ENCODE data around the gene DGLUCY. TPM values are rescaled to one million over a fixed set of nuclear protein-coding genes. Genes with fewer than 3 reads are reported as not detected.

Gene DGLUCY
- polyA plus RNA-seq, 3 donors: 54.9 to 88.4 (median 66.0) TPM

- Mint-ChIP-seq H3K27ac (peak overlapping the region in 2 of 7 donors; percentile 54 to 70), H3K9me3 (peaks cover 0 to 2% (median 0%) of the 10 kb centered on the region in 7 donors), H3K4me3 (no peak overlapping the region), H3K36me3 (peaks cover 61 to 70% of the 10 kb centered on the region in 2 donors), H3K27me3 (ENCODE audit: low read depth in 3 of 3) (peaks cover 10 to 11% (median 10%) of the 10 kb centered on the region in 3 donors), H3K4me1 (no peaks in the 10 kb centered on the region)
- Histone ChIP-seq H3K36me3 (replicated peaks in 1 of 2; ENCODE audit: control insufficient read depth in 1 of 2, insufficient read depth in 2 of 2, low read length in 2 of 2) (peaks cover 52 to 60% of the 10 kb centered on the region in 2 donors), H3K4me2 (replicated peaks; ENCODE audit: extremely low read depth, low read length, poor library complexity, severe bottlenecking) (no peak overlapping the region), H3K4me1 (ENCODE audit: control insufficient read depth in 1 of 2, insufficient read depth in 2 of 2, low read length in 2 of 2) (no peaks in the 10 kb centered on the region), H3K27me3 (ENCODE audit: control insufficient read depth in 2 of 2, insufficient read depth in 2 of 2, low read length in 2 of 2) (peaks cover 6 to 13% of the 10 kb centered on the region in 2 donors), H3K9ac (ENCODE audit: insufficient read depth, low read length, poor library complexity, severe bottlenecking) (no peak overlapping the region), H2AFZ (ENCODE audit: insufficient read depth, low read depth, low read length, poor library complexity, severe bottlenecking) (no peak overlapping the region), H3K9me3 (replicated peaks in 1 of 2; ENCODE audit: control insufficient read depth in 1 of 2, insufficient read depth in 1 of 2, low read length in 2 of 2) (no peaks in the 10 kb centered on the region), H4K20me1 (ENCODE audit: insufficient read depth, low read length) (peaks cover 49% of the 10 kb centered on the region), H3K4me3 (replicated peaks in 1 of 3; ENCODE audit: low read depth in 2 of 3, low read length in 3 of 3) (no peak overlapping the region), H3K27ac (ENCODE audit: low read depth in 1 of 2, low read length in 2 of 2) (no peak overlapping the region), H3K79me2 (ENCODE audit: insufficient read depth, low read length) (no peaks in the 10 kb centered on the region)
- no peak for TF ChIP-seq CTCF (IDR thresholded peaks at IDR 0.05)
- 98% methylated on average over 5 of the region's 6 CpGs for WGBS (ENCODE audit: insufficient coverage)
- intact Hi-C loops (cut with micrococcal nuclease): no loop called here
- no peak for DNase-seq
Observed at GRCh38 chr14:91270188-91270587, 156.3 kb downstream of the DGLUCY start.

GRCh38 chr14:91270619-91271018, 156.7 kb downstream of the DGLUCY start:
- H3K27ac ChIP-seq (ENCODE audit: low read depth in 1 of 2, low read length in 2 of 2): no peak overlapping the region
- Mint-ChIP-seq H3K4me3 (no peak overlapping the region), H3K36me3 (peaks cover 63 to 74% of the 10 kb centered on the region in 2 donors), H3K9me3 (no peaks in the 10 kb centered on the region), H3K27me3 (ENCODE audit: low read depth in 3 of 3) (peaks cover 6% of the 10 kb centered on the region in 3 donors), H3K27ac (no peak overlapping the region), H3K4me1 (no peaks in the 10 kb centered on the region)
- no peaks in the 10 kb centered on the region for H3K79me2 ChIP-seq (ENCODE audit: insufficient read depth, low read length)
- no peak overlapping the region for H3K4me2 ChIP-seq (replicated peaks; ENCODE audit: extremely low read depth, low read length, poor library complexity, severe bottlenecking)
- no peak overlapping the region for H3K4me3 ChIP-seq (replicated peaks in 1 of 3; ENCODE audit: low read depth in 2 of 3, low read length in 3 of 3)
- no peak overlapping the region for H2AFZ ChIP-seq (ENCODE audit: insufficient read depth, low read depth, low read length, poor library complexity, severe bottlenecking)
- peaks cover 55 to 64% of the 10 kb centered on the region in 2 donors for H3K36me3 ChIP-seq (replicated peaks in 1 of 2; ENCODE audit: control insufficient read depth in 1 of 2, insufficient read depth in 2 of 2, low read length in 2 of 2)
- H4K20me1 ChIP-seq (ENCODE audit: insufficient read depth, low read length): peaks cover 52% of the 10 kb centered on the region
- no peaks in the 10 kb centered on the region for H3K9me3 ChIP-seq (replicated peaks in 1 of 2; ENCODE audit: control insufficient read depth in 1 of 2, insufficient read depth in 1 of 2, low read length in 2 of 2)
- H3K4me1 ChIP-seq (ENCODE audit: control insufficient read depth in 1 of 2, insufficient read depth in 2 of 2, low read length in 2 of 2): no peaks in the 10 kb centered on the region
- intact Hi-C loops (cut with micrococcal nuclease): no loop called here
- H3K27me3 ChIP-seq (ENCODE audit: control insufficient read depth in 2 of 2, insufficient read depth in 2 of 2, low read length in 2 of 2): peaks cover 2 to 9% of the 10 kb centered on the region in 2 donors
- no CpG with 5 or more reads among the region's 8 CpGs for WGBS (ENCODE audit: insufficient coverage)
- TF ChIP-seq CTCF (IDR thresholded peaks at IDR 0.05): no peak
- DNase-seq: no peak
- no peak overlapping the region for H3K9ac ChIP-seq (ENCODE audit: insufficient read depth, low read length, poor library complexity, severe bottlenecking)
